Panc1 (cell line): ENCODE results near the gene C5AR1. TPM values are rescaled to one million over a fixed set of nuclear protein-coding genes. Genes with fewer than 3 reads are reported as not detected.
"Not testable (repeated sequence)": the region's sequence is repeated elsewhere in the genome, so short reads cannot be mapped to it uniquely, and the experiment has no call there.

Experiments used
- ATAC-seq: fragments of 200-7000 bp; cut with Tn5 transposase; 2 replicates; pipeline ENCODE4 v1.9.1; 2020; ENCODE audit warnings: mild to moderate bottlenecking, moderate library complexity
- BruUV-seq: library from RNA; stranded (reverse); fragments of 400-500 nt; replicated peaks from 2 replicates; lab custom pipeline; 2021; lab: Mats Ljungman, UMichigan
- CTCF ChIA-PET: fragments of 300-600 bp; sonication (Branson Sonifier 250); formaldehyde crosslinking; loops from one replicate; lab custom pipeline; 2022; ENCODE audit warnings: antibody characterized with exemption; lab: Charles Lee
- POLR2A ChIA-PET: fragments of 300-600 bp; sonication (Branson Sonifier 250); formaldehyde crosslinking; loops from one replicate; lab custom pipeline; 2022; ENCODE audit warnings: antibody characterized with exemption; lab: Charles Lee
- DNase-seq: peaks from one replicate; pipeline ENCODE4 v3.0.0-alpha.2; 2010; ENCODE audit warnings: low read depth, low spot score
- H3K27ac ChIP-seq: 2 replicates; pipeline ENCODE4 v1.5.1; 2011; ENCODE audit warnings: mild to moderate bottlenecking, low read length, inconsistent platforms
- H3K27me3 ChIP-seq: fragments of 200-500 bp; sonication (Bioruptor generic); 2 replicates; pipeline ENCODE4 v1.6.0; 2014; ENCODE audit warnings: low read length, inconsistent platforms; ENCODE audit not compliant: control insufficient read depth, insufficient read depth
- H3K36me3 ChIP-seq: fragments of 200-500 bp; sonication (Bioruptor generic); 2 replicates; pipeline ENCODE4 v1.5.1; 2014; ENCODE audit warnings: inconsistent platforms, mild to moderate bottlenecking, low read length, moderate library complexity; ENCODE audit not compliant: control insufficient read depth, insufficient read depth
- H3K4me1 ChIP-seq: 2 replicates; pipeline ENCODE4 v1.5.1; 2011; ENCODE audit warnings: inconsistent platforms, mild to moderate bottlenecking, low read length, moderate library complexity; ENCODE audit not compliant: control insufficient read depth, insufficient read depth
- H3K4me3 ChIP-seq, 2 experiments: 2 replicates each; pipeline ENCODE4 v1.5.1; 2011 to 2012; ENCODE audit warnings: low read depth in 2 of 2, low read length in 2 of 2, mild to moderate bottlenecking in 2 of 2, inconsistent platforms in 1 of 2, moderate library complexity in 1 of 2
- H3K9me3 ChIP-seq: fragments of 200-500 bp; sonication (Bioruptor generic); 2 replicates; pipeline ENCODE4 v1.5.1; 2014; ENCODE audit warnings: low read depth, mild to moderate bottlenecking, inconsistent platforms, low read length, moderate library complexity; ENCODE audit not compliant: control insufficient read depth, insufficient read depth
- CTCF ChIP-seq: fragments of 450-650 bp; IDR thresholded peaks from 2 replicates; pipeline ENCODE4 v1.5.1; 2017; ENCODE audit warnings: mild to moderate bottlenecking
- POLR2AphosphoS5 ChIP-seq: IDR thresholded peaks from 2 replicates; pipeline ENCODE4 v1.6.1; 2012; ENCODE audit warnings: mild to moderate bottlenecking, low read depth, low read length, moderate library complexity
- REST ChIP-seq, 2 experiments: IDR thresholded peaks; 2 replicates each; pipeline ENCODE4 v1.6.1; 2011 to 2012; ENCODE audit warnings: low read depth in 2 of 2, control low read depth in 1 of 2, low read length in 1 of 2, mild to moderate bottlenecking in 1 of 2, moderate library complexity in 1 of 2; ENCODE audit not compliant: insufficient read depth in 1 of 2
- SIN3A ChIP-seq: IDR thresholded peaks from 2 replicates; pipeline ENCODE4 v1.6.1; 2012; ENCODE audit warnings: low read depth, mild to moderate bottlenecking, low read length, moderate library complexity, borderline replicate concordance; ENCODE audit not compliant: insufficient read depth
- TCF7L2 ChIP-seq: IDR thresholded peaks from 2 replicates; pipeline ENCODE4 v1.6.1; 2011; ENCODE audit warnings: mild to moderate bottlenecking, low read depth, low read length, inconsistent platforms
- in situ Hi-C: cut with HindIII; loops from 2 replicates; pipeline ENCODE4 v1.10.0; 2016; ENCODE audit warnings: low sequenced_read_pairs, low pct_unique_long_range_greater_than_20kb
- intact Hi-C: fragments of 100-400 bp; cut with micrococcal nuclease; formaldehyde crosslinking; loops from one replicate; pipeline ENCODE4 v1.10.0; 2022; ENCODE audit not compliant: unreplicated experiment
- total RNA-seq: library from RNA; stranded (reverse); gene quantifications from one replicate; pipeline ENCODE4 v1.2.1, GENCODE V29; 2021; ENCODE audit not compliant: unreplicated experiment

C5AR1 gene
- total RNA-seq, 1 experiment from 2014 or later, result 2.7 TPM

GRCh38 chr19:47275791-47276461, 33.7 kb upstream of the C5AR1 start:
- no peak for DNase-seq
- TF ChIP-seq SIN3A (no peak), POLR2AphosphoS5 (no peak), TCF7L2 (no peak), REST (IDR thresholded peaks at IDR 0.05; ENCODE audit: insufficient read depth in 1 of 2, low read depth in 2 of 2, low read length in 1 of 2) (no peak), CTCF (no peak)
- no peak for ATAC-seq
- intact Hi-C loops (no loop called here), in situ Hi-C loops (no loop called here)
- no TSS peak for BruUV-seq
- H3K27me3 ChIP-seq, result no peaks in the 10 kb centered on the region
- CTCF ChIA-PET, result no interaction called here
- H3K36me3 ChIP-seq, result peaks cover 2% of the 10 kb centered on the region; the same call in 1 of the 2 replicates
- POLR2A ChIA-PET, result no interaction called here
- peaks cover 9% of the 10 kb centered on the region for H3K4me1 ChIP-seq
- no peaks in the 10 kb centered on the region for H3K9me3 ChIP-seq
- peak overlapping the region; percentile 3; the same call in 1 of the 2 replicates for H3K27ac ChIP-seq
- peak overlapping the region in 1 of 2 experiments; percentile 40; a peak in 2 of 4 replicates for H3K4me3 ChIP-seq

- ATAC-seq, H3K9me3 ChIP-seq, H3K36me3 ChIP-seq, in situ Hi-C loops, intact Hi-C loops, H3K4me3 ChIP-seq, H3K27ac ChIP-seq, BruUV-seq, POLR2A ChIA-PET, H3K4me1 ChIP-seq, DNase-seq, H3K27me3 ChIP-seq: not testable (repeated sequence)
- CTCF ChIA-PET, result interaction anchor here (0.7 kb wide), 1 partner anchor 19 kb away, joined by 5 read pairs; no protein-coding TSS in a partner anchor
These were observed 33.1 kb upstream of the C5AR1 start for GRCh38 chr19:47276513-47276912.

GRCh38 chr19:47280183-47280797, 29.4 kb upstream of the C5AR1 start:
- Histone ChIP-seq H3K4me3 (no peak overlapping the region), H3K9me3 (no peaks in the 10 kb centered on the region), H3K27me3 (no peaks in the 10 kb centered on the region), H3K4me1 (peaks cover 7% of the 10 kb centered on the region), H3K36me3 (no peaks in the 10 kb centered on the region), H3K27ac (no peak overlapping the region)
- no TSS peak for BruUV-seq
- CTCF ChIA-PET, result no interaction called here
- TF ChIP-seq CTCF (peak; percentile 41), REST (IDR thresholded peaks at IDR 0.05; ENCODE audit: insufficient read depth in 1 of 2, low read depth in 2 of 2, low read length in 1 of 2) (no peak), SIN3A (no peak)
- POLR2A ChIA-PET, result no interaction called here
- DNase-seq, result no peak
- peak; percentile 57; the same call in 1 of the 2 replicates for ATAC-seq
- in situ Hi-C loops, result no loop called here
- intact Hi-C loops, result no loop called here
